NCI-H128 (cell line): ENCODE data around the gene LTB4R.
A peak's percentile ranks its signal among the peaks of the same experiment; 100 is the strongest.

Experiments used
- DNase-seq: peaks from one replicate; lab custom pipeline; 2025; ENCODE audit not compliant: unreplicated experiment; lab: John Stamatoyannopoulos, UW

LTB4R gene

GRCh38 chr14:24299255-24300191 is 11.8 kb upstream of the LTB4R start, which contains the start of the genes DHRS1 and NOP9:
Gene DHRS1 (minus strand): TSS chr14:24299780. CDS start chr14:24299106, 674 bp downstream.
Gene NOP9 (plus strand): TSS chr14:24299850. CDS start chr14:24299955, 105 bp downstream.
- DNase-seq = peak; percentile 63

- DNase-seq = no peak
These were observed 10.8 kb upstream of the LTB4R start for GRCh38 chr14:24300326-24300980.

GRCh38 chr14:24304019-24304387 is 7.3 kb upstream of the LTB4R start:
- no peak for DNase-seq

DNA sequence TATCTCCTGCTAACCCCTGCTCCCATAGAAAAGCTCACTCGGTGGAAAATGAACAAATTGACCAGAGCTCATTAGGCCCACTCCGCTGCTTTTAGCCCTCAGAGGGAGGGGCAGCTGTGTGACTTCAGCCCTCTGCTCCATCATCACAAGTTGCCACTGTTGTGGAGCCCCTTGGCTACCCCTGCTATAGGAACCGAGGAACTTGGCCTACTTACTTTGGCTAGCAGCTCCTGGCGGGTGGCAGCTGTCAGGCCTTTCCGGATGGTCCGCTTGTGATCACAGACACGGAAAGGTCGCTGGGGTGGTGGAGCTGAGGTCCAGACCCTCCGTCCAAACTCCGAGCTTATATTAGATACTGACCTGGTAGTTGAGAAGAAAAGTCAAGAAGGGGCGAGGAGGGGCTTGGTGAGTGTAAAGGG is 4.1 kb upstream of the LTB4R start:
- DNase-seq = no peak

GRCh38 chr14:24307575-24308341 is 3.5 kb upstream of the LTB4R start, which contains the start of gene CIDEB:
Gene CIDEB (minus strand): TSS chr14:24307977. CDS start chr14:24307858, 119 bp downstream.
- DNase-seq = peak; percentile 20

DNA sequence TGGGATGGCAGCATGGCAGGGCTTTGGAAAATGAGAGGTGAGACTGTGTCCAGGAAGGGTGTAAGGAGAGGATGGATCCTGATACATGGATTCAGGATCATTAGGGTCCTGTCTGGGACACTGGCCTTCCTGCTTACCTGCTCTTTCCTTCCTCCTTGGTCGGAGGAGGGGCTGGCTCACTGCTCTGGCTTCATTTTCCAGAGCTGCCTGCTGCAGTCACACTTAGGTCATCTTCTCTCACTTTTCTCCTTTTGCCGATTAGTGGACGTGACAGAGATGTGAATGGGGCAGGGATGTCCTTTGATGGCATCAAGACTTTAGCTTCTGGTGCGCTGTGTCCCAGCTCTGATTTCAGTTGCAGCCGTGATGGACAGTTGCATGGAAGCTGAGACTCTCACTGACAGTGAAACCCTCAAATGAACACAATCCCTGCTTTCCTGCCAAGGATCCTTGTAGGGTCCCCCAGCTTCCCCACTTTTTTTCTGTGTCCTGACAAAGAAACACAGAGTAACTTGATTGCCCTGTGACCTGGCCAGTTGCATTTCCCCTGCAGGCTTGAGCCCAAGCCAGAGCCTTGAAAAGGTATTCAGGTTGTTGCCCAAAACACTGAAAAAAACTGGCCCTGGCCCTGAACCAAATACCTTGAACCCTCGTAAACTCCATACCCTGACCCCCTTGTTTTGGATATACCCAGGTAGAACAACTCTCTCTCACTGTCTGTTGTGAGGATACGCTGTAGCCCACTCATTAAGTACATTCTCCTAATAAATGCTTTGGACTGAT is 2.8 kb upstream of the LTB4R start:
- no peak for DNase-seq

DNA sequence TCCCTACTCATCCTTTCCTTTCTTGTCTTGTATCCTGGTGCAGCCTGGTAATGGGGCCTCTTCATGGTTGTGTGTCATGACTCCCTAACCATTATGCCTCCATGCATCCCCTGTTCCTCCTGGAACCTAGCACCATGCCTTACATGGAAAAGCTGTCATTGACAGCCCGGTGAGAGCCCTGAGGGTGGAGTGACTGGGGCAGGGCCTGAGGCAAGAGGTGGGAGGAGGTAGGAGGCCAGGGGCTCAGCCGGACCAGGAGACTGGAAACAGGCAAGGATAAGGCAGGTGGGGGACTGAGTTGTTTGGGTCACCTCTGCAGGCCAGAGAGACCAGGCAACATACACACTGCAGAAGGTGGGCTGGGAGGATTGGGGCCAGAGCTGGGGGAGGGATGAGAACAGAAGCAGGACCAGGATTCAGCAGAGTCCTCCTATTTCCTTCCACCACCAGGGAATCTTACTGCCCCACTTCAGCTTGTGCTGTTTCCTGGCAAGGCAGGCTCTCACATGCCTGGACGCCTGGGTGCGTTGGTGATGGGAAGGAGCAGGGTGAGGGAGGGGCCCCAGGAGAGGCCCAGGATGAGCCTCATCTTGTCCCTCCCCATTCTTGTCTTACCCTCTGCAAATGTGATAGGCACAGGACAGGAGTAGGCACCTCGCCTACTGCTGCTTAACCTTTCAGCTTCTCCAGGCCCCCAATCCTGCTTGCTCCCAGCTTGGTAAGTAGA is 1.6 kb upstream of the LTB4R start, which contains the start of gene LTB4R2:
LTB4R2 (plus strand) TSS at position 603 of the 727 bp plus-strand sequence. CDS start 525 bp downstream, outside the sequence.
- no peak for DNase-seq

DNA sequence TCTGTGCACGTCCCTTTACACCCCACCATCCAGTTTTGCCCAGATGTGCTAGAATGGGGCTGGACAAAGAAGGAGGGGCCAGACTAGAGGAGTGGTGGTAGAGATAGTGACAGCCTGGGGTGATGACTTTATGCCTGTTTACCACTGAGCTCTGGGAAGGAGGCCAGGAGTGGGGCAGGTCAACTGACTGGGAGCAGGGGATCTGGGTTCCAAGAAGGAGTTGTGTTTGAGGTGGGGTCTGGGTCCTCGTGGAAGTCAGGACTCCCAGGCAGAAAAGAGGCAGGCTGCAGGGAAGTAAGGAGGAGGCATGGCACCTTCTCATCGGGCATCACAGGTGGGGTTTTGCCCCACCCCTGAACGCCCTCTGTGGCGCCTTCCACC is 1.0 kb upstream of the LTB4R start:
- no peak for DNase-seq

- DNase-seq = no peak
These were observed 724 bp downstream of the LTB4R start for GRCh38 chr14:24311837-24312615.

- DNase-seq = no peak
These were observed 1.6 kb downstream of the LTB4R start for GRCh38 chr14:24312736-24313507.

DNA sequence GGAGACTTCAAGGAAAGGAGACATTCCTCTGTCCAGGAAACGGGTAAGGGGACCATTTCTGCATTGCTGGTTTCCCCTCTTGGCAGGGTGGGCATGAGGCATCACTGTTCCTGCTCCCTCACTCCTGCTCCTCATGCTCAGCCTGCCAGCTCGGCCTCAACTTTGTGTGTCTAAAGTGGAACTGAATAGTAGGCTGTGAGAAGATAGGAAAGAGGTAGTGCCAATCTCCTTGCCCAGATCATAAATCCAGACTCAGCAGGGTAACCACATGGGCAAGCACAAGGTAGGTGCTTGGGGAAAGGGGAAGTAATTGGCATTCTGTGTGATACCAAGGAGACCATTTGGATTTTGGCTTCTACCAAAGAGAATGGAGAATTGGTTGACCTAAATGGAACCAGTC is 2.6 kb downstream of the LTB4R start:
- no peak for DNase-seq

- no peak for DNase-seq
These were observed 3.3 kb downstream of the LTB4R start for GRCh38 chr14:24314377-24315193.

DNA sequence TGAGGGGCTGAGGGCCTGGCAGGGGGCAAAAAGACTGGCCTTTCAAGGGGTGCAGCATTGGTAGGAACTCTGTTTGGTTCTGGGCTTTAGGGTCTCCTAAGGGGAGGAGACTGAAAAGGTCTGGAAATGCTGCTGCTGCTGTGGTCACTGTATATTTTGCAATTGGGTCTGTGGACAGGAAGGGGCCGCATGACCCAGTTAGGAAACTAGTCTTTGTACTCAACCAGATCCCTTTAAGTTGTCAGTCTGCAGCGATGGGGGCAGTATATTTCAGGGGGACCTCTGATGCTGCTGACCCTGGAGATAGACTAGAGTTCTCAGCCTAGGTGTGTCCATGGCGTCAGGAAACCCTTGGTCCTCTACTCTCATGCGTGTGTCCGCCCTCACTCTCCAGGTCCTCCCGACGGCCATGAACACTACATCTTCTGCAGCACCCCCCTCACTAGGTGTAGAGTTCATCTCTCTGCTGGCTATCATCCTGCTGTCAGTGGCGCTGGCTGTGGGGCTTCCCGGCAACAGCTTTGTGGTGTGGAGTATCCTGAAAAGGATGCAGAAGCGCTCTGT is 4.0 kb downstream of the LTB4R start:
- DNase-seq = no peak

DNA sequence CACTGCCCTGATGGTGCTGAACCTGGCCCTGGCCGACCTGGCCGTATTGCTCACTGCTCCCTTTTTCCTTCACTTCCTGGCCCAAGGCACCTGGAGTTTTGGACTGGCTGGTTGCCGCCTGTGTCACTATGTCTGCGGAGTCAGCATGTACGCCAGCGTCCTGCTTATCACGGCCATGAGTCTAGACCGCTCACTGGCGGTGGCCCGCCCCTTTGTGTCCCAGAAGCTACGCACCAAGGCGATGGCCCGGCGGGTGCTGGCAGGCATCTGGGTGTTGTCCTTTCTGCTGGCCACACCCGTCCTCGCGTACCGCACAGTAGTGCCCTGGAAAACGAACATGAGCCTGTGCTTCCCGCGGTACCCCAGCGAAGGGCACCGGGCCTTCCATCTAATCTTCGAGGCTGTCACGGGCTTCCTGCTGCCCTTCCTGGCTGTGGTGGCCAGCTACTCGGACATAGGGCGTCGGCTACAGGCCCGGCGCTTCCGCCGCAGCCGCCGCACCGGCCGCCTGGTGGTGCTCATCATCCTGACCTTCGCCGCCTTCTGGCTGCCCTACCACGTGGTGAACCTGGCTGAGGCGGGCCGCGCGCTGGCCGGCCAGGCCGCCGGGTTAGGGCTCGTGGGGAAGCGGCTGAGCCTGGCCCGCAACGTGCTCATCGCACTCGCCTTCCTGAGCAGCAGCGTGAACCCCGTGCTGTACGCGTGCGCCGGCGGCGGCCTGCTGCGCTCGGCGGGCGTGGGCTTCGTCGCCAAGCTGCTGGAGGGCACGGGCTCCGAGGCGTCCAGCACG is 4.7 kb downstream of the LTB4R start:
- DNase-seq = no peak

- no peak for DNase-seq
These were observed 5.3 kb downstream of the LTB4R start for GRCh38 chr14:24316597-24316950.
